SJCRH30 (cell line): ENCODE results near the gene ABO. TPM values are rescaled to one million over a fixed set of nuclear protein-coding genes. Genes with fewer than 3 reads are reported as not detected.
"Not testable (repeated sequence)": the region's sequence is repeated elsewhere in the genome, so short reads cannot be mapped to it uniquely, and the experiment has no call there.

Experiments used
- DNase-seq, 2 experiments: peaks; one replicate each; pipeline ENCODE4 v3.0.0-alpha.2; 2015 to 2020
- H3K27ac ChIP-seq: fragments of 250-450 bp; sonication (Bioruptor Pico); 2 replicates; pipeline ENCODE4 v1.5.1; 2020; ENCODE audit warnings: mild to moderate bottlenecking, moderate library complexity
- H3K27me3 ChIP-seq: fragments of 250-450 bp; sonication (Bioruptor Pico); 2 replicates; pipeline ENCODE4 v1.5.1; 2020; ENCODE audit warnings: mild to moderate bottlenecking, moderate library complexity
- H3K36me3 ChIP-seq: fragments of 250-450 bp; sonication (Bioruptor Pico); 2 replicates; pipeline ENCODE4 v1.5.1; 2020; ENCODE audit warnings: mild to moderate bottlenecking, moderate library complexity
- H3K4me1 ChIP-seq: fragments of 250-450 bp; sonication (Bioruptor Pico); 2 replicates; pipeline ENCODE4 v1.5.1; 2020; ENCODE audit warnings: mild to moderate bottlenecking, moderate library complexity
- H3K4me3 ChIP-seq: fragments of 250-450 bp; sonication (Bioruptor Pico); 2 replicates; pipeline ENCODE4 v1.5.1; 2020; ENCODE audit warnings: mild to moderate bottlenecking, moderate library complexity
- H3K9me3 ChIP-seq: fragments of 250-450 bp; sonication (Bioruptor Pico); replicated peaks from 2 replicates; pipeline ENCODE4 v1.5.1; 2020; ENCODE audit warnings: mild to moderate bottlenecking, moderate library complexity
- total RNA-seq: library from RNA; depleted of rRNA; stranded (reverse); fragments of >200 nt; shearing (Covaris generic); gene quantifications from 2 replicates; pipeline ENCODE4 v1.2.3, GENCODE V29; 2014; rRNA removed

The ABO gene
- total RNA-seq, 1 experiment from 2014 or later = not detected

GRCh38 chr9:133205996-133206931 lies 68.7 kb downstream of the ABO start:
- Histone ChIP-seq H3K27me3 (peaks cover 37% of the 10 kb centered on the region), H3K4me3 (no peak overlapping the region), H3K4me1 (no peaks in the 10 kb centered on the region), H3K27ac (no peak overlapping the region), H3K9me3 (no peaks in the 10 kb centered on the region), H3K36me3 (no peaks in the 10 kb centered on the region)
- DNase-seq = no peak

- not testable (repeated sequence) for H3K27ac ChIP-seq, H3K36me3 ChIP-seq, DNase-seq, H3K4me1 ChIP-seq, H3K9me3 ChIP-seq, H3K4me3 ChIP-seq
- H3K27me3 ChIP-seq = peaks cover 37% of the 10 kb centered on the region
These were observed 69.5 kb downstream of the ABO start for GRCh38 chr9:133205481-133205887.

Other genes with a start within 250 kb of the ABO start
- gene GTF3C5, start 244.2 kb downstream of the ABO start, total RNA-seq = 87.6 and 89.5 TPM in 2 replicates
- 0.53 and 0.71 TPM in 2 replicates for gene CEL, start 213.2 kb downstream of the ABO start, total RNA-seq
- gene RALGDS, start 154.0 kb downstream of the ABO start, total RNA-seq = 21.5 and 26.9 TPM in 2 replicates
- gene GBGT1, start 111.3 kb downstream of the ABO start, total RNA-seq = 1.2 TPM in 2 replicates
- gene OBP2B, start 66.0 kb downstream of the ABO start, total RNA-seq = not detected in 2 replicates
- 27.8 and 29.2 TPM in 2 replicates for gene SURF6, start 61.0 kb upstream of the ABO start, total RNA-seq
- 60.2 and 71.8 TPM in 2 replicates for gene MED22, start 72.9 kb upstream of the ABO start, total RNA-seq
- gene RPL7A, start 73.0 kb upstream of the ABO start, total RNA-seq = 3,575 and 3,860 TPM in 2 replicates
- 19.0 and 19.3 TPM in 2 replicates for gene SURF1, start 81.3 kb upstream of the ABO start, total RNA-seq
- gene SURF2, start 81.3 kb upstream of the ABO start, total RNA-seq = 34.7 and 36.2 TPM in 2 replicates
- 232 and 233 TPM in 2 replicates for gene SURF4, start 100.9 kb upstream of the ABO start, total RNA-seq
- gene STKLD1, start 101.2 kb upstream of the ABO start, total RNA-seq = 1.7 and 1.8 TPM in 2 replicates
- gene REXO4, start 142.8 kb upstream of the ABO start, total RNA-seq = 39.5 and 41.0 TPM in 2 replicates
- gene ADAMTS13, start 147.2 kb upstream of the ABO start, total RNA-seq = 0.42 and 0.43 TPM in 2 replicates
- gene CACFD1, start 184.8 kb upstream of the ABO start, total RNA-seq = 12.1 and 13.6 TPM in 2 replicates
- 20.3 and 23.4 TPM in 2 replicates for gene SLC2A6, start 203.9 kb upstream of the ABO start, total RNA-seq
- gene MYMK, start 249.8 kb upstream of the ABO start, total RNA-seq = 1.1 and 2.0 TPM in 2 replicates